ENCODE results near the gene HMGCR.

Gene HMGCR

GRCh38 chr5:75338408-75338807, 1.4 kb downstream of the HMGCR start:
- no peak for TF ChIP-seq POLR2A (IDR thresholded peaks at IDR 0.05; ENCODE audit: extremely low read depth, insufficient read length)
- TF ChIP-seq MAX (IDR thresholded peaks at IDR 0.05; ENCODE audit: low read depth, low read length): no peak
- TF ChIP-seq CTCF (IDR thresholded peaks at IDR 0.05; ENCODE audit: low read depth, low read length): no peak
- TF ChIP-seq MYC (IDR thresholded peaks at IDR 0.05; ENCODE audit: low read depth, low read length): no peak
- peak overlapping the region; percentile 96 for H3K4me3 ChIP-seq (ENCODE audit: low read depth, low read length)
- DNase-seq (ENCODE audit: low read depth): no peak

GRCh38 chr5:75340714-75341478, 3.9 kb downstream of the HMGCR start:
- no peak for DNase-seq (ENCODE audit: low read depth)
- peak overlapping the region; percentile 30 for H3K4me3 ChIP-seq (ENCODE audit: low read depth, low read length)
- TF ChIP-seq MYC (IDR thresholded peaks at IDR 0.05; ENCODE audit: low read depth, low read length): no peak
- TF ChIP-seq MAX (IDR thresholded peaks at IDR 0.05; ENCODE audit: low read depth, low read length): no peak
- TF ChIP-seq CTCF (IDR thresholded peaks at IDR 0.05; ENCODE audit: low read depth, low read length): no peak

GRCh38 chr5:75341934-75342333, 4.9 kb downstream of the HMGCR start:
- no peak for DNase-seq (ENCODE audit: low read depth)
- TF ChIP-seq MAX (IDR thresholded peaks at IDR 0.05; ENCODE audit: low read depth, low read length) (no peak), MYC (IDR thresholded peaks at IDR 0.05; ENCODE audit: low read depth, low read length) (no peak), CTCF (IDR thresholded peaks at IDR 0.05; ENCODE audit: low read depth, low read length) (no peak), POLR2A (IDR thresholded peaks at IDR 0.05; ENCODE audit: extremely low read depth, insufficient read length) (no peak)
- H3K4me3 ChIP-seq (ENCODE audit: low read depth, low read length): no peak overlapping the region

GRCh38 chr5:75342836-75343235, 5.8 kb downstream of the HMGCR start:
- no peak for DNase-seq (ENCODE audit: low read depth)
- H3K4me3 ChIP-seq (ENCODE audit: low read depth, low read length): no peak overlapping the region
- no peak for TF ChIP-seq CTCF (IDR thresholded peaks at IDR 0.05; ENCODE audit: low read depth, low read length)
- TF ChIP-seq MAX (IDR thresholded peaks at IDR 0.05; ENCODE audit: low read depth, low read length): no peak
- TF ChIP-seq MYC (IDR thresholded peaks at IDR 0.05; ENCODE audit: low read depth, low read length): no peak
- TF ChIP-seq POLR2A (IDR thresholded peaks at IDR 0.05; ENCODE audit: extremely low read depth, insufficient read length): no peak

- TF ChIP-seq MYC (IDR thresholded peaks at IDR 0.05; ENCODE audit: low read depth, low read length) (no peak), MAX (IDR thresholded peaks at IDR 0.05; ENCODE audit: low read depth, low read length) (no peak), CTCF (IDR thresholded peaks at IDR 0.05; ENCODE audit: low read depth, low read length) (no peak), POLR2A (IDR thresholded peaks at IDR 0.05; ENCODE audit: extremely low read depth, insufficient read length) (no peak)
- no peak overlapping the region for H3K4me3 ChIP-seq (ENCODE audit: low read depth, low read length)
- DNase-seq (ENCODE audit: low read depth): no peak
These were observed 11.2 kb downstream of the HMGCR start for GRCh38 chr5:75348241-75348640.
